ENCODE results near the gene CD163L1. TPM values are rescaled to one million over a fixed set of nuclear protein-coding genes. Genes with fewer than 3 reads are reported as not detected.

CD163L1 gene
- total RNA-seq, 2 donors from 2014 or later: 0.42 to 0.99 TPM

GRCh38 chr12:7431993-7432685 lies 11.8 kb downstream of the CD163L1 start:
- Histone ChIP-seq H3K36me3 (ENCODE audit: control insufficient read depth, insufficient read depth, low read length) (no peaks in the 10 kb centered on the region), H3K27ac (ENCODE audit: low read depth, low read length) (no peak overlapping the region), H3K9ac (ENCODE audit: extremely low read depth, low read length, poor library complexity, severe bottlenecking) (no peak overlapping the region), H3K4me3 (ENCODE audit: low read length) (no peak overlapping the region), H3K9me3 (ENCODE audit: control insufficient read depth, low read length) (no peaks in the 10 kb centered on the region), H3K27me3 (ENCODE audit: control insufficient read depth, insufficient read depth, low read length, poor library complexity, severe bottlenecking) (no peaks in the 10 kb centered on the region), H3K4me1 (ENCODE audit: control insufficient read depth, insufficient read depth, low read length) (no peaks in the 10 kb centered on the region)
- WGBS, 2 experiments (ENCODE audit: insufficient coverage in 1 of 2, insufficient read length in 1 of 2): 94 to 100% methylated on average over 5 of the region's 5 CpGs
- H3K4me1 Mint-ChIP-seq: peaks cover 10% of the 10 kb centered on the region
- TF ChIP-seq CTCF (conservative IDR thresholded peaks at IDR 0.05): no peak
- no peak for DNase-seq
- no peaks in the 10 kb centered on the region for H3K27me3 Mint-ChIP-seq (ENCODE audit: insufficient read depth)
- H3K9me3 Mint-ChIP-seq: no peaks in the 10 kb centered on the region
- H3K36me3 Mint-ChIP-seq (ENCODE audit: low read depth): no peaks in the 10 kb centered on the region
- H3K27ac Mint-ChIP-seq: no peak overlapping the region
- H3K4me3 Mint-ChIP-seq: no peak overlapping the region

DNA sequence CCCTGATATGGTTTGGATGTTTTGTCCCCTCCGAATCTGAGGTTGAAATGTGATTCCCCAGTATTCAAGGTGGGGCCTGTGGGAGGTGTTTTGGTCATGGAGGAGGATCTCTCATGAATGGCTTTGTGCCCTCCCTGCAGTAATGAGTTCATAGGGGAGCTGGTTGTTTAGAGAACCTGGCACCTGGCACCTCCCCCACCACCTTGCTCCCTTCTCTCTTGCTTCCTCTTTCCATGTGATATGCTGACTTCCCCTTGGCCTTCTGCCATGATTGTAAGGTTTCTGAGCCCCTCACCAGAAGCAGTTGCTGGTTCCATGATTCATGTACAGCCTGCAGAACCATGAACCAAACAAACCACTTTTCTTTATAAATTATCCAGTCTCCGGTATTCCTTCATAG lies 32.6 kb downstream of the CD163L1 start:
- no peak overlapping the region for H3K4me3 ChIP-seq (ENCODE audit: low read length)
- TF ChIP-seq CTCF (conservative IDR thresholded peaks at IDR 0.05): no peak
- no peaks in the 10 kb centered on the region for H3K36me3 ChIP-seq (ENCODE audit: control insufficient read depth, insufficient read depth, low read length)
- H3K4me1 Mint-ChIP-seq: peaks cover 6% of the 10 kb centered on the region
- H3K9me3 ChIP-seq (ENCODE audit: control insufficient read depth, low read length): no peaks in the 10 kb centered on the region
- H3K4me3 Mint-ChIP-seq: no peak overlapping the region
- no peaks in the 10 kb centered on the region for H3K36me3 Mint-ChIP-seq (ENCODE audit: low read depth)
- H3K27ac ChIP-seq (ENCODE audit: low read depth, low read length): no peak overlapping the region
- peaks cover 2% of the 10 kb centered on the region for H3K27me3 Mint-ChIP-seq (ENCODE audit: insufficient read depth)
- peak; percentile 50 for DNase-seq
- no peak overlapping the region for H3K9ac ChIP-seq (ENCODE audit: extremely low read depth, low read length, poor library complexity, severe bottlenecking)
- H3K27me3 ChIP-seq (ENCODE audit: control insufficient read depth, insufficient read depth, low read length, poor library complexity, severe bottlenecking): no peaks in the 10 kb centered on the region
- no peak overlapping the region for H3K27ac Mint-ChIP-seq
- no peaks in the 10 kb centered on the region for H3K4me1 ChIP-seq (ENCODE audit: control insufficient read depth, insufficient read depth, low read length)
- H3K9me3 Mint-ChIP-seq: no peaks in the 10 kb centered on the region
- 87% methylated on average over 2 of the region's 2 CpGs; no CpG with 5 or more reads in 1 of the 2 experiments for WGBS, 2 experiments (ENCODE audit: insufficient coverage in 1 of 2, insufficient read length in 1 of 2)

- no peaks in the 10 kb centered on the region for H3K4me1 ChIP-seq (ENCODE audit: control insufficient read depth, insufficient read depth, low read length)
- Mint-ChIP-seq H3K9me3 (no peaks in the 10 kb centered on the region), H3K27ac (no peak overlapping the region), H3K4me1 (no peaks in the 10 kb centered on the region), H3K4me3 (no peak overlapping the region), H3K27me3 (ENCODE audit: insufficient read depth) (no peaks in the 10 kb centered on the region), H3K36me3 (ENCODE audit: low read depth) (no peaks in the 10 kb centered on the region)
- H3K36me3 ChIP-seq (ENCODE audit: control insufficient read depth, insufficient read depth, low read length): no peaks in the 10 kb centered on the region
- no peaks in the 10 kb centered on the region for H3K9me3 ChIP-seq (ENCODE audit: control insufficient read depth, low read length)
- no peak for TF ChIP-seq CTCF (conservative IDR thresholded peaks at IDR 0.05)
- WGBS, 2 experiments (ENCODE audit: insufficient coverage in 1 of 2, insufficient read length in 1 of 2): 100% methylated on average over 1 of the region's 2 CpGs; no CpG with 5 or more reads in 1 of the 2 experiments
- H3K27ac ChIP-seq (ENCODE audit: low read depth, low read length): no peak overlapping the region
- no peak overlapping the region for H3K4me3 ChIP-seq (ENCODE audit: low read length)
- H3K27me3 ChIP-seq (ENCODE audit: control insufficient read depth, insufficient read depth, low read length, poor library complexity, severe bottlenecking): no peaks in the 10 kb centered on the region
- H3K9ac ChIP-seq (ENCODE audit: extremely low read depth, low read length, poor library complexity, severe bottlenecking): no peak overlapping the region
- no peak for DNase-seq
Observed at GRCh38 chr12:7404275-7404674, 39.7 kb downstream of the CD163L1 start.

Measured in endodermal cell (in vitro differentiated cells).